Measurements from ENCODE around the gene TPPP. TPM values are rescaled to one million over a fixed set of nuclear protein-coding genes. Genes with fewer than 3 reads are reported as not detected.

TPPP gene
- total RNA-seq, 1 experiment from 2014 or later, result 0.18 TPM

DNA sequence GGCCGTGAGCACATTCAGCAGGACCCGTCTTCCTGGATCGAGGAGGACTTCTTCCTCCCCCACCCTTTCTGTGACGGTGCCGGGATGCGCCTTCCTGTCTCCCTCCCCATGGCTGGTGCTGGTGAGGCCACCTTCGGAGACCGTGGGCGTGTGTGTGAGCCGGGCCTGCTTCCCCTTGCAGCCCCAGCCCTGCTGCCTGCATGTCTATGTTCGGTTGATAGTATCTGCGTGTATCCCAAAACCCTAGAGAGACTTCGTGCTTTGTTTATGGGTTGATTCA lies 68.3 kb downstream of the TPPP start:
- peak in 1 of 2 experiments; percentile 23 for DNase-seq
- no peaks in the 10 kb centered on the region for H3K9me3 ChIP-seq
- H3K4me3 ChIP-seq (ENCODE audit: low read depth, low read length), result no peak overlapping the region
- no peaks in the 10 kb centered on the region for H3K27me3 ChIP-seq (replicated peaks; ENCODE audit: control insufficient read depth, insufficient read depth, low read length)
- H3K27me3 Mint-ChIP-seq (ENCODE audit: insufficient read depth, unreplicated experiment), result no peaks in the 10 kb centered on the region
- intact Hi-C loops (cut with micrococcal nuclease; ENCODE audit: unreplicated experiment), result no loop called here
- POLR2A ChIA-PET, result no interaction called here
- H3K27ac Mint-ChIP-seq (ENCODE audit: unreplicated experiment), result no peak overlapping the region
- TF ChIP-seq, protein P1, sequence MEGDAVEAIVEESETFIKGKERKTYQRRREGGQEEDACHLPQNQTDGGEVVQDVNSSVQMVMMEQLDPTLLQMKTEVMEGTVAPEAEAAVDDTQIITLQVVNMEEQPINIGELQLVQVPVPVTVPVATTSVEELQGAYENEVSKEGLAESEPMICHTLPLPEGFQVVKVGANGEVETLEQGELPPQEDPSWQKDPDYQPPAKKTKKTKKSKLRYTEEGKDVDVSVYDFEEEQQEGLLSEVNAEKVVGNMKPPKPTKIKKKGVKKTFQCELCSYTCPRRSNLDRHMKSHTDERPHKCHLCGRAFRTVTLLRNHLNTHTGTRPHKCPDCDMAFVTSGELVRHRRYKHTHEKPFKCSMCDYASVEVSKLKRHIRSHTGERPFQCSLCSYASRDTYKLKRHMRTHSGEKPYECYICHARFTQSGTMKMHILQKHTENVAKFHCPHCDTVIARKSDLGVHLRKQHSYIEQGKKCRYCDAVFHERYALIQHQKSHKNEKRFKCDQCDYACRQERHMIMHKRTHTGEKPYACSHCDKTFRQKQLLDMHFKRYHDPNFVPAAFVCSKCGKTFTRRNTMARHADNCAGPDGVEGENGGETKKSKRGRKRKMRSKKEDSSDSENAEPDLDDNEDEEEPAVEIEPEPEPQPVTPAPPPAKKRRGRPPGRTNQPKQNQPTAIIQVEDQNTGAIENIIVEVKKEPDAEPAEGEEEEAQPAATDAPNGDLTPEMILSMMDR (IDR thresholded peaks at IDR 0.05; ENCODE audit: insufficient read depth in 1 of 2, low read depth in 1 of 2, low read length in 1 of 2, severe bottlenecking in 1 of 2, unreplicated experiment in 1 of 2), result no peak
- H3K4me1 Mint-ChIP-seq (ENCODE audit: low read depth, unreplicated experiment), result no peaks in the 10 kb centered on the region
- no peak overlapping the region for H3K4me3 Mint-ChIP-seq (ENCODE audit: unreplicated experiment)
- H3K9me3 Mint-ChIP-seq (ENCODE audit: unreplicated experiment), result no peaks in the 10 kb centered on the region
- no peaks in the 10 kb centered on the region; the same call in none of the 2 replicates for H3K36me3 ChIP-seq (ENCODE audit: control insufficient read depth, insufficient read depth, low read length)
- BruUV-seq (replicated peaks), result no TSS peak
- H3K36me3 Mint-ChIP-seq (ENCODE audit: insufficient read depth, unreplicated experiment), result peaks cover 42% of the 10 kb centered on the region
- CTCF ChIA-PET, result no interaction called here
- no peaks in the 10 kb centered on the region for H3K4me1 ChIP-seq

DNA sequence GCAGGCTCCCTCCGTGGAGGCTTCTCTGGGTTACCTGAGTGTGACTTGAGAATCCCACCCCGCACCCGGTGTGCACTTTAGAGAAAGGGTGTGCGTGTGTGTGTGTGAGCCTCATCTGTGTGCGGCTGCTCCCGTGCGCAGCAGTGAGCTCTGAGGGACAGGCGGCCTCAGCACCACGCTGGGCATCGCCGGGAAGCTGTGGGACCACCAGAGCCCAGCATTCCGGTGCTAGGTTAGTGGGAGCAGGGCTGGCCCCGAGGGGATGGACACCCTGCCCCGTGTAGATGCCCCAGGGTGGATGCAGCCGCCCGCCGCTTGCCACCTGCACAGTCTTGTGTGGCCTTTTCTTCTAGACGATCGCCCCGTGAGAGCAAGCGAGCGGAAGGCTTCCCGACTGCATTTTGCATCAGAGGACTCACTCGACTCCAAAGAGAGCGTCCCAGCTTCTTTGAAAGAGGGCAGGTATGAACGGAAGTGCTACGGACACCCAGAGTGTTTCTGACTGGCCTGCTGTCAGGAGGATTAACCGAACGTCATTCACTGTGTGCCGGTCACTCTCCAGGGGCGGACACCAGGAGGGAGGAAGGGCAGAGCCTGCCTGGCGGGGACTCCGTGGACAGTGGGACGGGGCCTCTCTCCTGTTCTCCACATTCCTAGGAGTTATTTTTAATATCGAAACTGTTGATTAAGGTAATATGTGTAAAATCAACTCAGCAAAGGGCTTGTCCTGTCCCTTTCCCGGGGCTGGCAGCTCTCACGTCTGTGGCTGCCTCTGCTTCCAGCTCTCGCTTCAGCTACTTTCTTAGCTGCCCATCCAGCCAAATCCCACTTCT lies 68.8 kb downstream of the TPPP start:
- no peak overlapping the region for H3K4me3 Mint-ChIP-seq (ENCODE audit: unreplicated experiment)
- BruUV-seq (replicated peaks), result no TSS peak
- POLR2A ChIA-PET, result no interaction called here
- H3K4me1 Mint-ChIP-seq (ENCODE audit: low read depth, unreplicated experiment), result no peaks in the 10 kb centered on the region
- H3K4me3 ChIP-seq (ENCODE audit: low read depth, low read length), result no peak overlapping the region
- CTCF ChIA-PET, result no interaction called here
- peaks cover 46% of the 10 kb centered on the region for H3K36me3 Mint-ChIP-seq (ENCODE audit: insufficient read depth, unreplicated experiment)
- no peaks in the 10 kb centered on the region for H3K4me1 ChIP-seq
- DNase-seq, result peak in 1 of 2 experiments; percentile 22
- no peaks in the 10 kb centered on the region for H3K9me3 Mint-ChIP-seq (ENCODE audit: unreplicated experiment)
- TF ChIP-seq, protein P1 (IDR thresholded peaks at IDR 0.05; ENCODE audit: insufficient read depth in 1 of 2, low read depth in 1 of 2, low read length in 1 of 2, severe bottlenecking in 1 of 2, unreplicated experiment in 1 of 2), result no peak
- intact Hi-C loops (cut with micrococcal nuclease; ENCODE audit: unreplicated experiment), result no loop called here
- no peak overlapping the region for H3K27ac Mint-ChIP-seq (ENCODE audit: unreplicated experiment)
- no peaks in the 10 kb centered on the region for H3K9me3 ChIP-seq
- no peaks in the 10 kb centered on the region; the same call in none of the 2 replicates for H3K36me3 ChIP-seq (ENCODE audit: control insufficient read depth, insufficient read depth, low read length)
- no peaks in the 10 kb centered on the region for H3K27me3 ChIP-seq (replicated peaks; ENCODE audit: control insufficient read depth, insufficient read depth, low read length)
- no peaks in the 10 kb centered on the region for H3K27me3 Mint-ChIP-seq (ENCODE audit: insufficient read depth, unreplicated experiment)

DNA sequence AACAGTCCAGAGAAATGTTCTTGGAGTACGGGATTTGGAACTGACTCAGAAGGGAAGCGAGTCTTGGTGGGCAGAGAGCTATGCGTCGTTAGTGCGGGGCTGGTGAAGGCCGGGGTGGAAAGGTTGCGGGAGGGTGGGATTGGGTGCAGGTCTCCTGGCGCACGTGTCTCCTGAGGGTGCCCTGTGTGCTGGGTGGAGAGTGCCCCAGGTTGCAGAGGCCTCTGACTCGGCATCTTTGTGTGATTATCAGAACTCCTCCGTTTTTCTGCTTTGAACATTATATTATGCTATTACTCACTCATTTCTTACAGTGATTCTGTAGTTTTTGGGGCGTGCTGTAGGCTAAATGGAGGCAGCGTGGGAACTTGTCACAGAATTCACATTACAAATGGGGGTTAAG lies 69.6 kb downstream of the TPPP start:
- H3K27ac Mint-ChIP-seq (ENCODE audit: unreplicated experiment), result no peak overlapping the region
- peaks cover 40% of the 10 kb centered on the region for H3K36me3 Mint-ChIP-seq (ENCODE audit: insufficient read depth, unreplicated experiment)
- no peaks in the 10 kb centered on the region for H3K9me3 ChIP-seq

More for the DNA sequence above, 69.6 kb downstream of the TPPP start:
- ChIA-PET CTCF (no interaction called here), POLR2A (no interaction called here)
- Histone ChIP-seq H3K36me3 (ENCODE audit: control insufficient read depth, insufficient read depth, low read length) (no peaks in the 10 kb centered on the region; the same call in 1 of the 2 replicates), H3K27me3 (replicated peaks; ENCODE audit: control insufficient read depth, insufficient read depth, low read length) (no peaks in the 10 kb centered on the region), H3K4me3 (ENCODE audit: low read depth, low read length) (no peak overlapping the region), H3K4me1 (no peaks in the 10 kb centered on the region)
- TF ChIP-seq, protein P1 (IDR thresholded peaks at IDR 0.05; ENCODE audit: insufficient read depth in 1 of 2, low read depth in 1 of 2, low read length in 1 of 2, severe bottlenecking in 1 of 2, unreplicated experiment in 1 of 2), result no peak
- H3K9me3 Mint-ChIP-seq (ENCODE audit: unreplicated experiment), result no peaks in the 10 kb centered on the region
- BruUV-seq (replicated peaks), result no TSS peak
- H3K27me3 Mint-ChIP-seq (ENCODE audit: insufficient read depth, unreplicated experiment), result no peaks in the 10 kb centered on the region
- H3K4me3 Mint-ChIP-seq (ENCODE audit: unreplicated experiment), result no peak overlapping the region
- H3K4me1 Mint-ChIP-seq (ENCODE audit: low read depth, unreplicated experiment), result no peaks in the 10 kb centered on the region
- DNase-seq, result peak in 1 of 2 experiments; percentile 6
- intact Hi-C loops (cut with micrococcal nuclease; ENCODE audit: unreplicated experiment), result no loop called here

All from Caco-2 (cell line).